ENCODE results near the gene CDK16.
"Not testable (repeated sequence)": the region's sequence is repeated elsewhere in the genome, so short reads cannot be mapped to it uniquely, and the experiment has no call there.

- TF ChIP-seq CTCF (IDR thresholded peaks at IDR 0.05 in 8 of 11, conservative IDR thresholded peaks at IDR 0.05 in 3 of 11); POLR2A (IDR thresholded peaks at IDR 0.05); POLR2AphosphoS5 (IDR thresholded peaks at IDR 0.05): not testable (repeated sequence)
Measured at GRCh38 chrX:47257620-47258019, 39.1 kb downstream of the CDK16 start.
